Motor neuron (in vitro differentiated cells): ENCODE results near the gene CTDP1. TPM values are rescaled to one million over a fixed set of nuclear protein-coding genes. Genes with fewer than 3 reads are reported as not detected.

ENCODE experiments used
- ATAC-seq, 8 experiments: fragments of 200-7000 bp; cut with Tn5 transposase; replicated peaks in 6 of 8; 2 replicates each; pipeline ENCODE4 v1.8.0; 2021; ENCODE audit warnings: mild to moderate bottlenecking in 8 of 8, moderate library complexity in 8 of 8
- H3K27ac ChIP-seq, 2 donors: fragments of 250-450 bp; sonication (Bioruptor Pico); 2 replicates each; pipeline ENCODE4 v1.9.0; 2021; ENCODE audit warnings: antibody characterized with exemption in 2 of 2, mild to moderate bottlenecking in 2 of 2, moderate library complexity in 1 of 2
- H3K4me1 ChIP-seq, 2 donors: fragments of 250-450 bp; sonication (Bioruptor Pico); replicated peaks in 1 of 2; 2 replicates each; pipeline ENCODE4 v1.6.1; 2021; ENCODE audit warnings: antibody characterized with exemption in 2 of 2, mild to moderate bottlenecking in 2 of 2, moderate library complexity in 1 of 2
- H3K4me3 ChIP-seq, 5 donors: fragments of 250-450 bp; sonication (Bioruptor Pico); 2 replicates each; pipeline ENCODE4 v1.9.0; 2021; ENCODE audit warnings: antibody characterized with exemption in 5 of 5, mild to moderate bottlenecking in 5 of 5, moderate library complexity in 4 of 5
- WGBS, 10 experiments: fragments of 450-650 bp; shearing (Covaris generic); methylation state at CpG; one replicate each; pipeline ENCODE4 v1.0.0; 2022; 5-methylcytosine and 5-hydroxymethylcytosine counted together
- in situ Hi-C, 9 experiments: fragments of 400-800 bp; cut with MboI; loops; one replicate each; pipeline ENCODE4 v1.15.0; 2021; ENCODE audit warnings: low sequenced_read_pairs in 9 of 9, low pct_unique_long_range_greater_than_20kb in 2 of 9; ENCODE audit not compliant: unreplicated experiment in 9 of 9
- total RNA-seq, 8 experiments: library from RNA; unstranded; fragments of 300-600 nt; gene quantifications; 2 replicates each; pipeline versions ENCODE4 v1.2.3 to v1.2.4, GENCODE V29; 2022

The CTDP1 gene
- total RNA-seq, 8 experiments from 2014 or later: 9.5 to 21.8 (median 14.8) TPM

DNA sequence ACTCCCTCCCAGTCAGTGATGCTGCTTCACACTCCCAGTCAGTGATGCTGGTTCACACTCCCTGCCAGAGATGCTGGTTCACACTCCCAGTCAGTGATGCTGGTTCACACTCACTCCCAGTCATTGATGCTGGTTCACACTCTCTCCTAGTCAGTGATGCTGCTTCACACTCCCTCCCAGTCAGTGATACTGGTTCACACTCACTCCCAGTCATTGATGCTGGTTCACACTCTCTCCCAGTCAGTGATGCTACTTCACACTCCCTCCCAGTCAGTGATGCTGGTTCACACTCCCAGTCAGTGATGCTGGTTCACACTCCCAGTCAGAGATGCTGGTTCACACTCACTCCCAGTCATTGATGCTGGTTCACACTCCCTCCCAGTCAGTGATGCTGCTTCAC, 83.8 kb downstream of the CTDP1 start:
- in situ Hi-C loops: no loop called here
- H3K4me1 ChIP-seq: no peaks in the 10 kb centered on the region
- no peak overlapping the region for H3K4me3 ChIP-seq
- no peak for ATAC-seq
- no peak overlapping the region for H3K27ac ChIP-seq

DNA sequence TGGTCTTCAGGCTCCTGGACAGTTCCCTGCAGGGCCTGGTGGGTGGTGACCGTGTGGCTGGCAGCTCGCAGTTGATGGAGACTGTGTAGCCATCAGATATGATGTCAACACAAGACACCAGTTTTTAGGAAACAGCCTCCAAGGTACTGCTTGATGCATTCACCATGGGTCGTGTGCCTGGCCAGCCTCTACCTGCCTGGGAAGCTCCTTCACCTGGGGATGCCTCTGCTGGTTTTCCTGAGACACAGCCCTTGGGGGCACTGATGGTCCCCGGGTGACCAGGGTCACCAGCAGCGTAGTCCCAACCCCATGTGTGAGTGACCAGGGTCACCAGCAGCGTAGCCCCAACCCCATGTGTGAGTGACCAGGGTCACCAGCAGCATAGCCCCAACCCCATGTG, 84.5 kb downstream of the CTDP1 start:
- no peaks in the 10 kb centered on the region for H3K4me1 ChIP-seq
- no peak for ATAC-seq
- WGBS, 10 experiments: 80% methylated on average over 1 of the region's 6 CpGs; no CpG with 5 or more reads in 9 of the 10 experiments
- in situ Hi-C loops: no loop called here
- no peak overlapping the region for H3K27ac ChIP-seq
- no peak overlapping the region for H3K4me3 ChIP-seq

DNA sequence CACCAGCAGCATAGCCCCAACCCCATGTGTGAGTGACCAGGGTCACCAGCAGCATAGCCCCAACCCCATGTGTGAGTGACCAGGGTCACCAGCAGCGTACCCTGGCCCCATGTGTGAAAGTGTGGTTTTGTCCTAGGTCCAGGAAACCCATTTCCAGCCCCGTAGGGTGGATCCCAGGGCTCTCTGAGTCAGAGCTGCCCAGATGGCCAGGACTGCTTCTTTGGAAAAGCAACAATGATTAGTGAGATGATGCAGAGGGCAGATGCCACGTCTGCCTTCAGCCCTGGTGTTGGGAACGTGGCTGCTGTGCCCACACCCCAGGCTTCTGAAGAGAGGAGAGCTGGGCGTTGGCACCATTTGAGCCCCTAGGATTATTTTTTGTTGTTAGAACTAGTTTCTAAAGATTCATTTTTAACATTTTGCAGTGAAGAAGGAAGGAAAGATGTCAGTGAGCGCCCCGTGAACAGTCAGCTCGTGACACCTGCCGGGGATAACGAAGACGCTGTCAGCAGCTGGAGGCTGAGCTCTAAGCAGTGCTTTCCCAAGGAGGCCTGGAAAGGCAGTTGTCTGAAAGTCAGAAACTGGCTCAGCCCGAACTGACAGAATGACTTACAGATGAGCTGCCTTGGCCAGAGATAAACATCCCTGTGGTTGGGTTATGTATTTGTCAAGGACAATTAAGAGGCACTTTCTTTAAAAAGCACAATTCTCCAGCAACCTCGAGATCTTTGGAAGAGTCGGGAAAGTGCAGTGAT, 86.1 kb downstream of the CTDP1 start:
- no peak overlapping the region for H3K27ac ChIP-seq

DNA sequence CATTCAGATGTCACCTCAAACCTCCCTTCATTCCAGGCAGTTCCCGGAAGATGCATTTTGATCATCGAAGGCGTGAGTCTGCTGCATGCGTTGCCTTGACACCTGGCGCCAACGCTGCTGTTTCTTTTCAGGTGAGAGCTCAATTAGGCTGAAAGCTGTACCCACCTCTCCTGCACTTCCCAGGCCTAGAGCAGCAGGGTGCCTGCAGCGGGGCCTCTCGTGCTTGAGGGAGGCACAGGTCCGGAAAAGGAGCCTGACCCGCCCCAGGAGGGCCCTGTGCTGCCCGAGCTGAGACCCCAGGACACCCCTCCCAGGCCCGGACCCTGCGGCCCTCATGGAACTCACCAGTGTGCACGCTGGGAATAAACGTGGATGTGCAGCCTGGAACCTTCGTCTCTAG, 86.7 kb downstream of the CTDP1 start:
- 0 to 100% (median 62%) methylated on average over 1 to 9 of the region's 16 CpGs; no CpG with 5 or more reads in 5 of the 10 experiments for WGBS, 10 experiments
- no peak overlapping the region for H3K4me3 ChIP-seq
- no peaks in the 10 kb centered on the region for H3K4me1 ChIP-seq
- in situ Hi-C loops: no loop called here
- no peak overlapping the region for H3K27ac ChIP-seq
- ATAC-seq: no peak

More for the DNA sequence above, 86.1 kb downstream of the CTDP1 start:
- WGBS, 10 experiments: 0 to 84% (median 47%) methylated on average over 1 to 10 of the region's 14 CpGs
- in situ Hi-C loops: no loop called here
- Histone ChIP-seq H3K4me3 (no peak overlapping the region), H3K4me1 (no peaks in the 10 kb centered on the region)
- peak in 3 of 8 experiments; percentile 24 to 98 (median 94) for ATAC-seq

DNA sequence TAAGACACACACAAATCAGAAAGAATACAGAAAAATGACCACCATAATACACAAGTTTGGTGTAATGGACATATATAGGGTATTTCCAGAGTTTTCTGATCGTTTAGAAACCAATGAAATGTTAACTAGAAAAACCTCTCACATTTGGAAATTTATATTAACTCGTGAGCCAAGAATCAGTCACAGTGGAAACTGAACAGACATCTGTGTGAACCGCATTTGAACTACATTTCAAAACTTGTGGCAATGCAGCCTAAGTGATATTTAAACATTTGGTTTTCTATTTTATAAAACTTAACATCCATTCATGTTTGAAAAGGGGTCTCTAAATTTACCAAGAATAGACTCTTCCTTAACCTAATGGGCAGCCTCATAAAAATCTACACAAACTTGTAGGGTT, 89.1 kb downstream of the CTDP1 start:
- H3K4me1 ChIP-seq: no peaks in the 10 kb centered on the region
- no peak overlapping the region for H3K4me3 ChIP-seq
- ATAC-seq: no peak
- in situ Hi-C loops: no loop called here
- WGBS, 10 experiments: 0 to 79% (median 21%) methylated on average over 1 to 3 of the region's 3 CpGs; no CpG with 5 or more reads in 2 of the 10 experiments
- H3K27ac ChIP-seq: no peak overlapping the region

DNA sequence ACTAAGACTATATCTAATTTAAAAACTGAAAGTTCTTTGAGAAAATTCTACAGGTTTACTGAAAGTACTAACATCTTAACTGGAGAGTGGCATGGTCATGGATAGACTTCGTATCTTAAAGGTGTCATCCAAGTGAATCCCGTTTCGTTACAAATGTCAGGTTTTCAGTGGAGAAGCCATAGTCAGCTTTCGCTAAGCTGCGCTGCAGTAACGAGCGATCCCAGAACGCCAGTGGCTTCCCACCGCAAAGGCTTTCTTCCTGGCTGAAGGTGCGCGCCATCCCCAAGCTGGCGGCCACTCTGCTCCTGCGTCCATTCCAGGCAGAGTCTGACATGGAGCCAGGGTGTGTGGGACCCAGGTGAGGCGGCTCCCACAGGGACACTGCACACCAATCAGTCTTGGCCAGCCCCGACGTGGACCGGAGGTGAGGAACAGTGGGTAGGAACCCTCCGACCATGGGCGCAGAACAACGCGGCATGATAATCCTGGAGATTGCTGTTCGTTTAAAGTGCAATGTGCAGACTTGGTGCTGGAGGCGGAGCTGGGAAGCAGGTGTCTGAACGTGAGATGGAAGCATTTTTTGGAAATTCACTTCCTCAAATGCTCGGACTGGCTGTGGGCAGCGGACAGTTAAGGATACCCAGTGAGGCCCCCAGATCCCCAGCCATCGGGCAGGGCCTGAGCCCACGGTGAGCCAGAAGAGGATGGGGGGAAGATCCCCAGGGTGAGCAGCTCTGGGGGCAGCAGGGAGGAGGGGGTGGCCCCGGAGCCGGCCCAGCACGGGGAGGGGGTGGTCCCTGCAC, 90.3 kb downstream of the CTDP1 start:
- no peak overlapping the region for H3K4me3 ChIP-seq
- in situ Hi-C loops: no loop called here
- no peak for ATAC-seq
- H3K27ac ChIP-seq: no peak overlapping the region
- 52 to 87% (median 80%) methylated on average over 4 to 22 of the region's 31 CpGs; no CpG with 5 or more reads in 2 of the 10 experiments for WGBS, 10 experiments
- no peaks in the 10 kb centered on the region for H3K4me1 ChIP-seq

DNA sequence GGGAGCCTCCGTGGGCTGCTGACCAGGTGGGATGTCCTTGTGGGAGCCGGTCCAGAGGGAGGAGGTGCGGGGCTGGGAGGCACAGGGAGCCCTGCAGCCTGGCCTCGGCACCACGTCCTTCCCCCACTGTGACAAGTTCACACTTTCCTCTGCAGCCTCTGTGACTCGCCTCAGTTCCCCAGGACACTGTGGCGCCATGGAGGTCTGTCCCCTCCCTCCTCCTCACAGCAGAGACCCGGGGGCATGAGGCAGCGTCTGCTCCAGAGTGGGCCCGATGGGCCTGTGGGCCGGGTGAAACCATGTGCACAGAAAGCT, 90.9 kb downstream of the CTDP1 start:
- Histone ChIP-seq H3K4me1 (no peaks in the 10 kb centered on the region), H3K4me3 (no peak overlapping the region), H3K27ac (no peak overlapping the region)
- ATAC-seq: no peak
- in situ Hi-C loops: no loop called here
- WGBS, 10 experiments: 0 to 80% (median 0%) methylated on average over 1 of the region's 11 CpGs; no CpG with 5 or more reads in 7 of the 10 experiments

DNA sequence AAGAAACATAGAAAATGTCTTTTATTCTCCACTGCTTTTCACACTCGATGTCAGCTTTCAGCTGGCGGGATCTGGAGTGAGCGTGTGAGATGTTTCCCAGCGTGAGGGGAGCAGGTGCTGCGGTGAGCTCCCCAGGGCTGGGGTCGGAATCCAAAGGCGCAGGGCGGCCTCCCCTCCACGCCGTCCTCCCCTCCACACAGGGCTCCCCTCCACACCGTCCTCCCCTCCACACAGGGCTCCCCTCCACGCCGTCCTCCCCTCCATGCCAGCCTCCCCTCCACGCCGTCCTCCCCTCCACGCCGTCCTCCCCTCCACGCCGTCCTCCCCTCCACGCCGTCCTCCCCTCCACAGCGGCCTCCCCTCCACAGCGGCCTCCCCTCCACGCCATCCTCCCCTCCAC, 91.2 kb downstream of the CTDP1 start:
- no peak for ATAC-seq
- Histone ChIP-seq H3K27ac (no peak overlapping the region), H3K4me3 (no peak overlapping the region), H3K4me1 (no peaks in the 10 kb centered on the region)
- WGBS, 10 experiments: 58 to 80% (median 71%) methylated on average over 1 to 3 of the region's 24 CpGs; no CpG with 5 or more reads in 7 of the 10 experiments
- in situ Hi-C loops: no loop called here

DNA sequence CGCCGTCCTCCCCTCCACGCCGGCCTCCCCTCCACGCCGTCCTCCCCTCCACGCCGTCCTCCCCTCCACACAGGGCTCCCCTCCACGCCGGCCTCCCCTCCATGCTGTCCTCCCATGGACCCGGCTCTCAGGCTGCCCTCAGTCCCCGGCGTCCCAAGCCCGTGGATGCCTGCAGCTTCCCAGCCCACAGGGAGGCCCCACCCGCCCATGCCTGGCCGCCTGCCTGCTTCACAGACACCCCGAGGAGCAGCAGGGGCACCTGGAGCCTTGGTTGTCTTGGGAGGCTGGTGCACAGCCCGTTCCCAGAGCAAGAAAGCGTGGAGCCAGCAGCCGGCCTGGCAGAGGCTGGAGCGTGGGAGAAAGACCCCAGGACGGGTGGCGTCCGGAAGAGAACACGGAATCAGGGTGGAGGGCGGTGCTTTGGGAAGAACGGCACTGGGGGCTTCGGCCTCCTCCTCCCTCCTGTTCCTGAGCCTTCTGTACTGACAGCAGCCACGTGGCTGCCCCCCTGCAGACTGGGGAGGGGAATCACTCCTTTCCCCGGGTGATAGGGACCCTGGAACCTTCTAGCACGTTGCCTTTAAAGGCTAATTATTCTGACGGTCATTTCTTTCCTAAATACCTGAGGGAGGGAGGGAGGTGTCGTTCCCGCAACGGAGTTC, 92.0 kb downstream of the CTDP1 start:
- WGBS, 10 experiments: 20 to 75% (median 57%) methylated on average over 2 to 16 of the region's 35 CpGs; no CpG with 5 or more reads in 4 of the 10 experiments
- no peaks in the 10 kb centered on the region for H3K4me1 ChIP-seq
- in situ Hi-C loops: no loop called here
- H3K27ac ChIP-seq: no peak overlapping the region
- H3K4me3 ChIP-seq: no peak overlapping the region
- ATAC-seq: no peak

DNA sequence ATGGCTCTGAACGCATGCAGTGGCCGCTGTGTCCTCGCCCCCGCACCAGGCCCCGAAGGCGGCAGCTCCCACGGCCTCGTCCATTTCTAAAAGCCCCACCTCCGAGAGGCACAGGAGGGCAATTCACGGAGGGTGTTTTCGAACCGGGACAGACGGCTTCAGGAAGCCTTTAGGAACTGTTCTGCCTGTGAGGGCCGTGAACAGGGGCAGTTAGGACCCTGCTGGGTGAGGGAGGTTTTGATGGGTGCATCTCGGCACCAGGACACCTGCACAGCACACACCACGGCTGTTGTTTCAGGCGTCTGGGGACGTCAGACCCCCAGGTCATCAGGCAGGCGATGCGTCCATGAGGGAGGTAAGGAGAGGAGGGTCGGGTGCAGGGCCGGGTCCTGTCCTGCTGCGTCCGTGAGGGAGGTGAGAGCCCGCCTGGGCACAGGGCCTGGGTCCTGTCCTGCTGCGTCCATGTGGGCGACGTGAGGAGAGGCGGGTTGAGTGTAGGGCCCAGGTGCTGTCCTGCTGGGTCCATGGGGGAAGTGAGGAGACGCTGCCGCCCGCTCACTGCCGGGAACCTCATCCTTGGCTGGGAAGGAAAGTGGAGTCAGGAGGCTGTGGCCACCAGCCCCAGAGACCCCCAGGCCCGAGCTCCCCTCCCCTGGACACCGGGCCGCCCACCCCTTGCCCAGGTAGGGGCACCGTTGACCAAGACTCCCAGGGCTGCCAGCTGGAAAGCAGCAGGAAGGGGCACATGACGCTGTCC, 92.7 kb downstream of the CTDP1 start:
- no peaks in the 10 kb centered on the region for H3K4me1 ChIP-seq
- 61 to 80% (median 69%) methylated on average over 1 to 9 of the region's 38 CpGs; no CpG with 5 or more reads in 3 of the 10 experiments for WGBS, 10 experiments
- in situ Hi-C loops: no loop called here
- H3K27ac ChIP-seq: no peak overlapping the region
- no peak overlapping the region for H3K4me3 ChIP-seq
- no peak for ATAC-seq

DNA sequence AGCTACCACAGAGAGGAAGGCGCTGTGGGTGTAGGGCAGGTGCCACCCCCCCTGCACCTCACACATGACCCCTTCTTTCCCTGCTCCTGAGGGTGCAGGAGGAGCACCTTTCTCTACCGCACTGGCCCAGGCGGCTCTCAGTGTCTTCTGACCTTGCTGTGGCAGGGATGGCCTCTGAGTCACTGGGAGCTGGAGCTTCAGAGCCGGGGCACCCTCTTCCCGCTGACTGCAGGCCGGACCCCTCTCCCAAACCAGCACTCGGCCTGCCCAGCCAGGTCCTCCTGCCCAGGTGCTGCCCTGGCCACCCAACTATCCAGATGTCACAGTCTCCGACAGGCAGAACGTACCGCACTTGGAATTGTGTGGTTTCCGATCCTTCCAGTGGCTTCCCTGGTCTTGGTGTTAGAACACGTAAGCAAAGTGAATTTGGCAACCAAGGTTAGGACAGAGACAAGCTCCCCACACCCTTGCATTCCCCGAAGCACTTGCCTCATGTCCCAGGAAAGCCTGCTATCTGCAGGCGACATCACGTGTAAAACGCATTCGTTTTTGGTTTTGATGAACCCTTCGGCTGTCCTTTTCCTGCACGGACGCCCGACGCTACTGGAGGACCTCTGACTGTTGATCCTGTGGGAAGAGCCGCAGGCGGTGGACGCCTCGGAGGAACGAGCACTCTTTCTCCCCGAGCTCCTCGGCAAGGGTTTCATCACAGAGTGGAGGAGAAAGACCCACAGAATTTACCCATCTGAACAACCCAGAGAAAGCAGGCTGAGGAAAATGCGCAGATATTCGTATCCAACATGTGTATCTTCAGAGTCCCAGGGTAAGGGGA, 93.5 kb downstream of the CTDP1 start:
- H3K27ac ChIP-seq: no peak overlapping the region
- H3K4me1 ChIP-seq: no peaks in the 10 kb centered on the region
- H3K4me3 ChIP-seq: no peak overlapping the region
- in situ Hi-C loops: no loop called here
- ATAC-seq: no peak
- WGBS, 10 experiments: 46 to 100% (median 85%) methylated on average over 2 to 12 of the region's 31 CpGs; no CpG with 5 or more reads in 4 of the 10 experiments

DNA sequence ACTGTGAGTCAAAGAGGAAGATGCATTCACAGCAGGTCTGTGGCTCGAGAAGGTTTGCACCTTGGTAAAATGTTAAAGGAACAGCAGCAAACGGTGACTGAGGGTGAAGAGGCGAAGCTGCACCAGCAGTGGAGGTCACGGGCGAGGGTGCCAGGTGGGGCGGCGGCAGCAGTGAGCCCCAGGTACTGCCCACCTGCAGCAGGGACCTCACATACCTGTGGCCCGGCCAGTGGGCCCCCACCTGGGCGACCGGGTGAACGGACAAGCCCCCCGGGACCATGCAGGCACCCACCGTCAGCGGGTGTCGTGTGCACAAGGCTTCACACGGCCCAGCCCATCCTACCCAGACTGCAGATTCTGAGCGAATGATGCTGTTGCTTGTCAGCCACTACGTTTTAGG, 94.5 kb downstream of the CTDP1 start:
- H3K27ac ChIP-seq: no peak overlapping the region
- H3K4me3 ChIP-seq: no peak overlapping the region
- no peaks in the 10 kb centered on the region for H3K4me1 ChIP-seq
- WGBS, 10 experiments: 58 to 86% (median 59%) methylated on average over 3 to 10 of the region's 18 CpGs; no CpG with 5 or more reads in 7 of the 10 experiments
- no peak for ATAC-seq
- in situ Hi-C loops: no loop called here
